GM23338 (cell line): ENCODE data around the gene RIF1.

Experiments
- CREB1 ChIP-seq: fragments of 250-450 bp; sonication (Bioruptor Pico); IDR thresholded peaks from 2 replicates; pipeline ENCODE4 v1.5.0; 2020; ENCODE audit warnings: low read depth, mild to moderate bottlenecking, moderate library complexity
- EZH2 ChIP-seq: fragments of 200-600 bp; sonication (generic); IDR thresholded peaks from one replicate; pipeline ENCODE4 v1.8.0; 2017; ENCODE audit warnings: antibody characterized with exemption, mild to moderate bottlenecking, low read depth; ENCODE audit not compliant: unreplicated experiment
- EZH2phosphoT487 ChIP-seq: fragments of 200-600 bp; sonication (generic); IDR thresholded peaks from one replicate; pipeline ENCODE4 v1.8.1; 2018; ENCODE audit warnings: antibody characterized with exemption; ENCODE audit not compliant: unreplicated experiment
- JUNB ChIP-seq: IDR thresholded peaks from one replicate; pipeline ENCODE4 v1.6.1; 2016; ENCODE audit warnings: antibody characterized with exemption; ENCODE audit not compliant: unreplicated experiment
- POLR2AphosphoS5 ChIP-seq: IDR thresholded peaks from 2 replicates; pipeline ENCODE4 v1.6.1; 2016; ENCODE audit warnings: antibody characterized with exemption, low read depth
- ZNF331 ChIP-seq: fragments of 250-450 bp; sonication (Bioruptor Pico); IDR thresholded peaks from 2 replicates; pipeline ENCODE4 v1.5.0; 2020; ENCODE audit warnings: low read depth, mild to moderate bottlenecking, moderate library complexity
- TF ChIP-seq, protein P1 (sequence below), 2 experiments: fragments of 200-600 bp in 1 of 2; sonication (generic) in 1 of 2; conservative IDR thresholded peaks; 2 replicates each; pipeline versions ENCODE4 v1.5.1 to v1.6.1; 2016 to 2017; ENCODE audit warnings: antibody characterized with exemption in 2 of 2, low read depth in 2 of 2, mild to moderate bottlenecking in 2 of 2, moderate library complexity in 1 of 2
- TF ChIP-seq, protein P2 (sequence below): IDR thresholded peaks from one replicate; pipeline ENCODE4 v1.6.1; 2018; ENCODE audit warnings: antibody characterized with exemption; ENCODE audit not compliant: unreplicated experiment

DNA sequence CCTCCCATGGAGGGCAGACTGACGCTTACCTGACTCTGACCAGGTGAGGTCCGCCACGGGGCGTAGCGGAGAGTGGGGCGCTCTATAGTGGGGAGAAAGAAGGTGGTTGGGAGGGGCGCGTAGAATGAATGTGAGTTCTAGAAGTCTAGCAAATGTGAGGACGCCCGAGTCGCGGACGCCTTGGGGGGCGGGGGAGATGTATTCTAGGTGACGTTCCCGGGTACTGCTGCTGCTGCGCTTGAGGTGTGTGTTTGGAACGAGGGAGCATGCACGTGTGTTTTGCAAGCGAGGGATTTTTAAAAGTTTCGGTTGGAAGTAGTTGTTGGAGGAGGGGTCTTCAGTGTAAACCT is 758 bp downstream of the RIF1 start:
- TF ChIP-seq, protein P1, sequence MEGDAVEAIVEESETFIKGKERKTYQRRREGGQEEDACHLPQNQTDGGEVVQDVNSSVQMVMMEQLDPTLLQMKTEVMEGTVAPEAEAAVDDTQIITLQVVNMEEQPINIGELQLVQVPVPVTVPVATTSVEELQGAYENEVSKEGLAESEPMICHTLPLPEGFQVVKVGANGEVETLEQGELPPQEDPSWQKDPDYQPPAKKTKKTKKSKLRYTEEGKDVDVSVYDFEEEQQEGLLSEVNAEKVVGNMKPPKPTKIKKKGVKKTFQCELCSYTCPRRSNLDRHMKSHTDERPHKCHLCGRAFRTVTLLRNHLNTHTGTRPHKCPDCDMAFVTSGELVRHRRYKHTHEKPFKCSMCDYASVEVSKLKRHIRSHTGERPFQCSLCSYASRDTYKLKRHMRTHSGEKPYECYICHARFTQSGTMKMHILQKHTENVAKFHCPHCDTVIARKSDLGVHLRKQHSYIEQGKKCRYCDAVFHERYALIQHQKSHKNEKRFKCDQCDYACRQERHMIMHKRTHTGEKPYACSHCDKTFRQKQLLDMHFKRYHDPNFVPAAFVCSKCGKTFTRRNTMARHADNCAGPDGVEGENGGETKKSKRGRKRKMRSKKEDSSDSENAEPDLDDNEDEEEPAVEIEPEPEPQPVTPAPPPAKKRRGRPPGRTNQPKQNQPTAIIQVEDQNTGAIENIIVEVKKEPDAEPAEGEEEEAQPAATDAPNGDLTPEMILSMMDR (conservative IDR thresholded peaks at IDR 0.05; ENCODE audit: low read depth in 2 of 2) = no peak
- TF ChIP-seq CREB1 (CRISPR knock-in tag) (no peak), ZNF331 (no peak), EZH2 (no peak), EZH2phosphoT487 (no peak), POLR2AphosphoS5 (no peak), JUNB (no peak)
- TF ChIP-seq, protein P2, sequence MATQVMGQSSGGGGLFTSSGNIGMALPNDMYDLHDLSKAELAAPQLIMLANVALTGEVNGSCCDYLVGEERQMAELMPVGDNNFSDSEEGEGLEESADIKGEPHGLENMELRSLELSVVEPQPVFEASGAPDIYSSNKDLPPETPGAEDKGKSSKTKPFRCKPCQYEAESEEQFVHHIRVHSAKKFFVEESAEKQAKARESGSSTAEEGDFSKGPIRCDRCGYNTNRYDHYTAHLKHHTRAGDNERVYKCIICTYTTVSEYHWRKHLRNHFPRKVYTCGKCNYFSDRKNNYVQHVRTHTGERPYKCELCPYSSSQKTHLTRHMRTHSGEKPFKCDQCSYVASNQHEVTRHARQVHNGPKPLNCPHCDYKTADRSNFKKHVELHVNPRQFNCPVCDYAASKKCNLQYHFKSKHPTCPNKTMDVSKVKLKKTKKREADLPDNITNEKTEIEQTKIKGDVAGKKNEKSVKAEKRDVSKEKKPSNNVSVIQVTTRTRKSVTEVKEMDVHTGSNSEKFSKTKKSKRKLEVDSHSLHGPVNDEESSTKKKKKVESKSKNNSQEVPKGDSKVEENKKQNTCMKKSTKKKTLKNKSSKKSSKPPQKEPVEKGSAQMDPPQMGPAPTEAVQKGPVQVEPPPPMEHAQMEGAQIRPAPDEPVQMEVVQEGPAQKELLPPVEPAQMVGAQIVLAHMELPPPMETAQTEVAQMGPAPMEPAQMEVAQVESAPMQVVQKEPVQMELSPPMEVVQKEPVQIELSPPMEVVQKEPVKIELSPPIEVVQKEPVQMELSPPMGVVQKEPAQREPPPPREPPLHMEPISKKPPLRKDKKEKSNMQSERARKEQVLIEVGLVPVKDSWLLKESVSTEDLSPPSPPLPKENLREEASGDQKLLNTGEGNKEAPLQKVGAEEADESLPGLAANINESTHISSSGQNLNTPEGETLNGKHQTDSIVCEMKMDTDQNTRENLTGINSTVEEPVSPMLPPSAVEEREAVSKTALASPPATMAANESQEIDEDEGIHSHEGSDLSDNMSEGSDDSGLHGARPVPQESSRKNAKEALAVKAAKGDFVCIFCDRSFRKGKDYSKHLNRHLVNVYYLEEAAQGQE = no peak
